GM18519 (cell line): ENCODE data around the gene GABRR2.
A peak's percentile ranks its signal among the peaks of the same experiment; 100 is the strongest.
"Not testable (repeated sequence)": the region's sequence is repeated elsewhere in the genome, so short reads cannot be mapped to it uniquely, and the experiment has no call there.

Source experiments
- ATAC-seq: cut with Tn5 transposase; IDR thresholded peaks from one replicate; pipeline ENCODE4 v1.9.1; 2021; ENCODE audit warnings: mild to moderate bottlenecking, moderate library complexity; ENCODE audit not compliant: unreplicated experiment, low FRiP score

Gene GABRR2

GRCh38 chr6:89295981-89296380 is 19.1 kb downstream of the GABRR2 start:
- ATAC-seq: no peak

- not testable (repeated sequence) for ATAC-seq
Observed at GRCh38 chr6:89295116-89295515, 20.0 kb downstream of the GABRR2 start.

- ATAC-seq: no peak
Observed at GRCh38 chr6:89291256-89291819, 23.8 kb downstream of the GABRR2 start.

- ATAC-seq: no peak
Observed at GRCh38 chr6:89290401-89291155, 24.5 kb downstream of the GABRR2 start.

- ATAC-seq: no peak
Observed at GRCh38 chr6:89289710-89290109, 25.4 kb downstream of the GABRR2 start.

- no peak for ATAC-seq
Observed at GRCh38 chr6:89287351-89288028, 27.6 kb downstream of the GABRR2 start.

- ATAC-seq: no peak
Observed at GRCh38 chr6:89286516-89286915, 28.6 kb downstream of the GABRR2 start.

- no peak for ATAC-seq
Observed at GRCh38 chr6:89284963-89285735, 29.9 kb downstream of the GABRR2 start.

- no peak for ATAC-seq
Observed at GRCh38 chr6:89284081-89284480, 31.0 kb downstream of the GABRR2 start.

GRCh38 chr6:89282749-89283148 is 32.4 kb downstream of the GABRR2 start:
- ATAC-seq: no peak

- peak; percentile 86 for ATAC-seq
Observed at GRCh38 chr6:89281779-89282246, 33.3 kb downstream of the GABRR2 start.

GRCh38 chr6:89278956-89279355 is 36.1 kb downstream of the GABRR2 start:
- ATAC-seq: no peak

- ATAC-seq: no peak
Observed at GRCh38 chr6:89275900-89276299, 39.2 kb downstream of the GABRR2 start.

- ATAC-seq: no peak
Observed at GRCh38 chr6:89273816-89274215, 41.3 kb downstream of the GABRR2 start.

- ATAC-seq: no peak
Observed at GRCh38 chr6:89272596-89272995, 42.5 kb downstream of the GABRR2 start.

- ATAC-seq: no peak
Observed at GRCh38 chr6:89270951-89271721, 44.0 kb downstream of the GABRR2 start.

- ATAC-seq: no peak
Observed at GRCh38 chr6:89269981-89270380, 45.1 kb downstream of the GABRR2 start.

GRCh38 chr6:89269252-89269651 is 45.8 kb downstream of the GABRR2 start:
- no peak for ATAC-seq

- no peak for ATAC-seq
Observed at GRCh38 chr6:89268776-89269175, 46.3 kb downstream of the GABRR2 start.

GRCh38 chr6:89267918-89268317 is 47.2 kb downstream of the GABRR2 start:
- ATAC-seq: no peak
